HepG2 (cell line): ENCODE measurements around the gene WDR5B. TPM values are rescaled to one million over a fixed set of nuclear protein-coding genes. Genes with fewer than 3 reads are reported as not detected.

Experiments used
- BATF2 ChIP-seq: sonication (generic); formaldehyde crosslinking; IDR thresholded peaks from 2 replicates; pipeline ENCODE4 v1.8.0; 2022; ENCODE audit warnings: mild to moderate bottlenecking, missing genetic modification reagents, moderate library complexity
- HMGXB3 ChIP-seq: sonication (generic); formaldehyde crosslinking; IDR thresholded peaks from 2 replicates; pipeline ENCODE4 v1.4.0; 2020; ENCODE audit warnings: missing genetic modification reagents, borderline replicate concordance
- KDM3A ChIP-seq: IDR thresholded peaks from 2 replicates; pipeline ENCODE4 v1.6.1; 2018; ENCODE audit warnings: low read depth, missing compliant biosample characterization
- SATB2 ChIP-seq: sonication (generic); formaldehyde crosslinking; IDR thresholded peaks from 2 replicates; pipeline ENCODE4 v1.5.0; 2020; ENCODE audit warnings: missing genetic modification reagents
- XRCC5 ChIP-seq: fragments of 200-400 bp; formaldehyde crosslinking; optimal IDR thresholded peaks from 2 replicates; pipeline ENCODE3; 2017; ENCODE audit warnings: mild to moderate bottlenecking, low read length
- ZBTB38 ChIP-seq: sonication (generic); formaldehyde crosslinking; IDR thresholded peaks from 2 replicates; pipeline ENCODE4 v1.5.1; 2020; ENCODE audit warnings: mild to moderate bottlenecking, missing genetic modification reagents
- ZMYM2 ChIP-seq: sonication (generic); formaldehyde crosslinking; IDR thresholded peaks from 2 replicates; pipeline ENCODE4 v1.8.0; 2022; ENCODE audit warnings: mild to moderate bottlenecking, missing genetic modification reagents
- ZNF142 ChIP-seq: sonication (generic); formaldehyde crosslinking; IDR thresholded peaks from 2 replicates; pipeline ENCODE4 v1.4.0; 2020; ENCODE audit warnings: missing genetic modification reagents
- ZNF274 ChIP-seq: sonication (generic); formaldehyde crosslinking; IDR thresholded peaks from 2 replicates; pipeline ENCODE4 v1.5.1; 2020; ENCODE audit warnings: mild to moderate bottlenecking, missing genetic modification reagents
- ZNF556 ChIP-seq: sonication (generic); formaldehyde crosslinking; IDR thresholded peaks from 2 replicates; pipeline ENCODE4 v1.4.0; 2020; ENCODE audit warnings: mild to moderate bottlenecking, missing genetic modification reagents, borderline replicate concordance
- ZNF703 ChIP-seq: sonication (generic); formaldehyde crosslinking; IDR thresholded peaks from 2 replicates; pipeline ENCODE4 v1.5.1; 2020; ENCODE audit warnings: missing genetic modification reagents, mild to moderate bottlenecking, moderate library complexity, borderline replicate concordance
- ZNF800 ChIP-seq: sonication (generic); formaldehyde crosslinking; IDR thresholded peaks from 2 replicates; pipeline ENCODE4 v1.4.0; 2020; ENCODE audit warnings: missing genetic modification reagents
- polyA plus RNA-seq, 8 experiments: library from polyadenylated mRNA; depleted of rRNA in 3 of 8; stranded (reverse) in 7 of 8; unstranded in 1 of 8; fragments of >200 nt; fragmentation: Illumina TruSeq in 4 of 8; extraction: Trizol in 4 of 8; gene quantifications; 2 replicates each; pipeline versions ENCODE4 v1.2.1 to v1.2.3, GENCODE V29; 2011 to 2016; ENCODE audit warnings: low read depth in 4 of 8, missing spikeins in 1 of 8, mixed read lengths in 1 of 8; ENCODE audit not compliant: insufficient read depth in 1 of 8
- total RNA-seq, 5 experiments: library from RNA; depleted of rRNA; stranded (reverse); fragments of >200 nt; fragmentation: Illumina TruSeq; extraction: Trizol; gene quantifications; 2 replicates each; pipeline ENCODE4 v1.2.3, GENCODE V29; 2016; ENCODE audit warnings: low read depth in 1 of 5
- TF ChIP-seq, protein P1 (sequence below): sonication (generic); formaldehyde crosslinking; IDR thresholded peaks from 2 replicates; pipeline ENCODE4 v1.5.0; 2020; ENCODE audit warnings: mild to moderate bottlenecking, missing genetic modification reagents

WDR5B gene
- total and polyA plus RNA-seq, 2 of the 13 experiments (the other 11 are each of a cell fraction or from before 2014, with no cell fraction given) = 2.5 to 3.6 TPM

GRCh38 chr3:122391681-122392446 is 24.0 kb downstream of the WDR5B start (continued):
- no peak for TF ChIP-seq ZNF800
- TF ChIP-seq ZNF703 (CRISPR knock-in tag) = no peak
- no peak for TF ChIP-seq BATF2
- TF ChIP-seq HMGXB3 (CRISPR knock-in tag) = no peak
- no peak for TF ChIP-seq ZNF556
- TF ChIP-seq ZNF142 (CRISPR knock-in tag) = no peak
- no peak for TF ChIP-seq ZMYM2 (CRISPR knock-in tag)
- TF ChIP-seq KDM3A (CRISPR knock-in tag) = no peak
- no peak for TF ChIP-seq ZNF274 (CRISPR knock-in tag)
- TF ChIP-seq, protein P1, sequence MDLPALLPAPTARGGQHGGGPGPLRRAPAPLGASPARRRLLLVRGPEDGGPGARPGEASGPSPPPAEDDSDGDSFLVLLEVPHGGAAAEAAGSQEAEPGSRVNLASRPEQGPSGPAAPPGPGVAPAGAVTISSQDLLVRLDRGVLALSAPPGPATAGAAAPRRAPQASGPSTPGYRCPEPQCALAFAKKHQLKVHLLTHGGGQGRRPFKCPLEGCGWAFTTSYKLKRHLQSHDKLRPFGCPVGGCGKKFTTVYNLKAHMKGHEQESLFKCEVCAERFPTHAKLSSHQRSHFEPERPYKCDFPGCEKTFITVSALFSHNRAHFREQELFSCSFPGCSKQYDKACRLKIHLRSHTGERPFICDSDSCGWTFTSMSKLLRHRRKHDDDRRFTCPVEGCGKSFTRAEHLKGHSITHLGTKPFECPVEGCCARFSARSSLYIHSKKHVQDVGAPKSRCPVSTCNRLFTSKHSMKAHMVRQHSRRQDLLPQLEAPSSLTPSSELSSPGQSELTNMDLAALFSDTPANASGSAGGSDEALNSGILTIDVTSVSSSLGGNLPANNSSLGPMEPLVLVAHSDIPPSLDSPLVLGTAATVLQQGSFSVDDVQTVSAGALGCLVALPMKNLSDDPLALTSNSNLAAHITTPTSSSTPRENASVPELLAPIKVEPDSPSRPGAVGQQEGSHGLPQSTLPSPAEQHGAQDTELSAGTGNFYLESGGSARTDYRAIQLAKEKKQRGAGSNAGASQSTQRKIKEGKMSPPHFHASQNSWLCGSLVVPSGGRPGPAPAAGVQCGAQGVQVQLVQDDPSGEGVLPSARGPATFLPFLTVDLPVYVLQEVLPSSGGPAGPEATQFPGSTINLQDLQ = no peak
- TF ChIP-seq ZBTB38 (CRISPR knock-in tag) = no peak
- no peak for TF ChIP-seq XRCC5
- TF ChIP-seq SATB2 = no peak
